ENCODE measurements around the gene CDC42EP3.

DNA sequence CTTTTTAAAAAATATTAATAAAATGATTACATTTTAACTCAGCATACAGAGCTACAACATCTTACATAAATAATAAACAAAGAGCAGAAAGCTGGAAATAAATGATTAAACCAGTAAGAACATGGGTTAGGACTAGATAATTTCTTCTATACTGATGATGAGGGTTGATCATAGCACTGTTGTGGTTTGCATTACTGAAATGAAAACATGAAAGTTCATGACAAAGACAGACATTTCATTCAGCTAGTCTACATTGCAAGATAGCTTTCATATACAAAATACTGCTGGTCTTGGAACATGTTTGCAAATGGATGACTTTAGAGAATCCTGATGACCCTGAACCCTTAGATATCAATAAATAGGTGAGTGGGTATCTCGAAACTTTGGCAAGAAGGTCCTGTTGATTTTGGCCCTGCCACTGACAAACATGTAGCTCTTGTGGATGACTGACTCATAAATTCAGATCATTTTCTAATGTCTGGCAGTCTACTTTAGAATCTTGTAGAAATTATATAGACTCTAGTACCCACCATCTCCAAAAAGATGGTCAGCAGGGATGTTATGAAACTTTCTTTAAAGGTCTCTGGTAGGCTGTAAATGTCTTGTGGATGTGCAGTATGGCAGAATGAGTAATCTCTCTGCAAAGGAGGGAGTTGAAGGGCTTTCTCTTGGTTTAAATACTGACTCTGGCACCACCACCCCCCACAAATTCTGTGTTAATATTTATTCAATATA is 15.5 kb upstream of the CDC42EP3 start:
- TF ChIP-seq E2F1 (CRISPR knock-in tag; IDR thresholded peaks at IDR 0.05): no peak
- TF ChIP-seq, protein P1, sequence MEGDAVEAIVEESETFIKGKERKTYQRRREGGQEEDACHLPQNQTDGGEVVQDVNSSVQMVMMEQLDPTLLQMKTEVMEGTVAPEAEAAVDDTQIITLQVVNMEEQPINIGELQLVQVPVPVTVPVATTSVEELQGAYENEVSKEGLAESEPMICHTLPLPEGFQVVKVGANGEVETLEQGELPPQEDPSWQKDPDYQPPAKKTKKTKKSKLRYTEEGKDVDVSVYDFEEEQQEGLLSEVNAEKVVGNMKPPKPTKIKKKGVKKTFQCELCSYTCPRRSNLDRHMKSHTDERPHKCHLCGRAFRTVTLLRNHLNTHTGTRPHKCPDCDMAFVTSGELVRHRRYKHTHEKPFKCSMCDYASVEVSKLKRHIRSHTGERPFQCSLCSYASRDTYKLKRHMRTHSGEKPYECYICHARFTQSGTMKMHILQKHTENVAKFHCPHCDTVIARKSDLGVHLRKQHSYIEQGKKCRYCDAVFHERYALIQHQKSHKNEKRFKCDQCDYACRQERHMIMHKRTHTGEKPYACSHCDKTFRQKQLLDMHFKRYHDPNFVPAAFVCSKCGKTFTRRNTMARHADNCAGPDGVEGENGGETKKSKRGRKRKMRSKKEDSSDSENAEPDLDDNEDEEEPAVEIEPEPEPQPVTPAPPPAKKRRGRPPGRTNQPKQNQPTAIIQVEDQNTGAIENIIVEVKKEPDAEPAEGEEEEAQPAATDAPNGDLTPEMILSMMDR (IDR thresholded peaks at IDR 0.05): no peak
- TF ChIP-seq, protein P2, sequence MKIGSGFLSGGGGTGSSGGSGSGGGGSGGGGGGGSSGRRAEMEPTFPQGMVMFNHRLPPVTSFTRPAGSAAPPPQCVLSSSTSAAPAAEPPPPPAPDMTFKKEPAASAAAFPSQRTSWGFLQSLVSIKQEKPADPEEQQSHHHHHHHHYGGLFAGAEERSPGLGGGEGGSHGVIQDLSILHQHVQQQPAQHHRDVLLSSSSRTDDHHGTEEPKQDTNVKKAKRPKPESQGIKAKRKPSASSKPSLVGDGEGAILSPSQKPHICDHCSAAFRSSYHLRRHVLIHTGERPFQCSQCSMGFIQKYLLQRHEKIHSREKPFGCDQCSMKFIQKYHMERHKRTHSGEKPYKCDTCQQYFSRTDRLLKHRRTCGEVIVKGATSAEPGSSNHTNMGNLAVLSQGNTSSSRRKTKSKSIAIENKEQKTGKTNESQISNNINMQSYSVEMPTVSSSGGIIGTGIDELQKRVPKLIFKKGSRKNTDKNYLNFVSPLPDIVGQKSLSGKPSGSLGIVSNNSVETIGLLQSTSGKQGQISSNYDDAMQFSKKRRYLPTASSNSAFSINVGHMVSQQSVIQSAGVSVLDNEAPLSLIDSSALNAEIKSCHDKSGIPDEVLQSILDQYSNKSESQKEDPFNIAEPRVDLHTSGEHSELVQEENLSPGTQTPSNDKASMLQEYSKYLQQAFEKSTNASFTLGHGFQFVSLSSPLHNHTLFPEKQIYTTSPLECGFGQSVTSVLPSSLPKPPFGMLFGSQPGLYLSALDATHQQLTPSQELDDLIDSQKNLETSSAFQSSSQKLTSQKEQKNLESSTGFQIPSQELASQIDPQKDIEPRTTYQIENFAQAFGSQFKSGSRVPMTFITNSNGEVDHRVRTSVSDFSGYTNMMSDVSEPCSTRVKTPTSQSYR (CRISPR knock-in tag; IDR thresholded peaks at IDR 0.05): no peak
- TF ChIP-seq ATF2 (CRISPR knock-in tag; IDR thresholded peaks at IDR 0.05; ENCODE audit: borderline replicate concordance, low read depth): no peak
- no peak for TF ChIP-seq MLX (CRISPR knock-in tag; IDR thresholded peaks at IDR 0.05)
- TF ChIP-seq NFYB (CRISPR knock-in tag; conservative IDR thresholded peaks at IDR 0.05; ENCODE audit: low read depth): no peak
- no peak for TF ChIP-seq MYBL2 (CRISPR knock-in tag; IDR thresholded peaks at IDR 0.05)
- TF ChIP-seq MAX (CRISPR knock-in tag; IDR thresholded peaks at IDR 0.05): no peak
- no peak for TF ChIP-seq ZNF121 (CRISPR knock-in tag; IDR thresholded peaks at IDR 0.05)
